ENCODE data around the gene ETS2. TPM values are rescaled to one million over a fixed set of nuclear protein-coding genes. Genes with fewer than 3 reads are reported as not detected.

ETS2 gene
- total RNA-seq, 6 experiments from 2014 or later: 23.2 to 33.3 (median 29.0) TPM

GRCh38 chr21:38798081-38798480 is 7.6 kb upstream of the ETS2 start:
- H3K4me3 Mint-ChIP-seq: no peak overlapping the region
- peaks cover 3% of the 10 kb centered on the region for H3K27me3 Mint-ChIP-seq (ENCODE audit: insufficient read depth)
- no peak for TF ChIP-seq CTCF (IDR thresholded peaks at IDR 0.05)
- no peaks in the 10 kb centered on the region for H3K9me3 Mint-ChIP-seq
- H3K27ac Mint-ChIP-seq: no peak overlapping the region
- H3K4me1 Mint-ChIP-seq (ENCODE audit: low read depth): peaks cover 43% of the 10 kb centered on the region
- no peak for DNase-seq
- no peaks in the 10 kb centered on the region for H3K36me3 Mint-ChIP-seq (ENCODE audit: low read depth)

DNA sequence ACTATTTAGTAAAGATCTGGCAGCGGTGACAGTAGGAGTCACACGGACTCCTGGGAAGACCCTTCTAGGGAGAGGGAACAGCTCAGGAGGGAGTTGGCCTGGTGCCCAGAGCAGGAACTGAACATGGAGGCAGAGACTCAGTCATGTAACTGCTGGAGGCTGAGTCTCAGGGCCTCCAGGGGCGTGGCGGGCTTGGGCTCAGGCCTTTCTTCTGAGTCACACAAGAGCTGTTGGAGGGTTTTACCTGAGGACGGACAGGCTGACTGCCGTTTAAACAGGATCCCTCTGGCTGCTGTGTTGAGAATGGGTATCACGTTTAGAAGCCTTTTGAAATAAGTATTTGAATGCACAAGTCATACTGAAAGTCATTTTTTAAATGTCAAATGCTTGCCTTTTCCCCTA is 7.2 kb upstream of the ETS2 start:
- Mint-ChIP-seq H3K9me3 (no peaks in the 10 kb centered on the region), H3K36me3 (ENCODE audit: low read depth) (no peaks in the 10 kb centered on the region), H3K4me1 (ENCODE audit: low read depth) (peaks cover 47% of the 10 kb centered on the region), H3K4me3 (no peak overlapping the region), H3K27me3 (ENCODE audit: insufficient read depth) (peaks cover 3% of the 10 kb centered on the region), H3K27ac (no peak overlapping the region)
- no peak for DNase-seq
- no peak for TF ChIP-seq CTCF (IDR thresholded peaks at IDR 0.05)

GRCh38 chr21:38800046-38800758 is 5.5 kb upstream of the ETS2 start:
- H3K4me1 Mint-ChIP-seq (ENCODE audit: low read depth): peaks cover 59% of the 10 kb centered on the region
- TF ChIP-seq CTCF (IDR thresholded peaks at IDR 0.05): no peak
- no peaks in the 10 kb centered on the region for H3K9me3 Mint-ChIP-seq
- peaks cover 2% of the 10 kb centered on the region for H3K27me3 Mint-ChIP-seq (ENCODE audit: insufficient read depth)
- H3K27ac Mint-ChIP-seq: no peak overlapping the region
- no peaks in the 10 kb centered on the region for H3K36me3 Mint-ChIP-seq (ENCODE audit: low read depth)
- no peak overlapping the region for H3K4me3 Mint-ChIP-seq
- no peak for DNase-seq

DNA sequence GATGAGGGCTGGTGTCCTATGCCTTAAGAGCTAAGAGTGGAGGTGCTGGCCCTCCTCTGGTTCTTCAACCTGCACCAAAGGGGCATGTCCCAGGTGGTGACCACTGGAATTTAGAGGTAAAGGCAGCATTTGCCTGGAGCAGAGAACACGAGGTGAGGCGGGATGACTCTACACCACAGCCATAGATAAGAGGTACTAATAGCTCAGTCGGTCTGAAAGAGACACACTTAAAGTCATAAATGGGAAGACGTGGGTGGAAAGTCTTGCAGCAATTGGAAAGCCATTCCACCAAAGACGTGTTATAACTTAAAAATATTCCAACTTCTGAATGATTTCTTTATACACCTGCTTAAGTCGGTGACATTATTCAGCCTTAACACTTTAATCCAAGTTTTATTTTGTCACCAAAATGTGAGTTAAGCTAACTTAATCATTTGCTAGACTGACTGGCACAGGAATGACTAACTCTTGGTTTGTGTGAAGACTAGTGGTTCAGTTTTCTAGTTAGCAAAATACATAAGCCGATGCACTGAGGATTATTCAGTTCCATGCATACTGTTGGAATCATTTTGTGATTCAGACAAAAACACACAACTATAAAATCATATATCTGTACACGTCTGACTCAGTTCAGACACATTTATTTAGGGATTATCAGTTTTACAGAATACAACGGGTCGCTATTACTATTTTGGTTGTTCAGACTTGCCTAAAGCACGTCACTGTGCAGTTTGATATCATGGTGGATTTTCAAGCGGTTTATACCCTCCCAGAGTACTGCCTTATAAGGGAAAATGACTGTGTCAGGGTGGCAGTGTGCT is 4.6 kb upstream of the ETS2 start:
- Mint-ChIP-seq H3K27ac (no peak overlapping the region), H3K9me3 (no peaks in the 10 kb centered on the region), H3K27me3 (ENCODE audit: insufficient read depth) (peaks cover 2% of the 10 kb centered on the region), H3K36me3 (ENCODE audit: low read depth) (no peaks in the 10 kb centered on the region), H3K4me1 (ENCODE audit: low read depth) (peaks cover 54% of the 10 kb centered on the region), H3K4me3 (no peak overlapping the region)
- DNase-seq: no peak
- TF ChIP-seq CTCF (IDR thresholded peaks at IDR 0.05): no peak

DNA sequence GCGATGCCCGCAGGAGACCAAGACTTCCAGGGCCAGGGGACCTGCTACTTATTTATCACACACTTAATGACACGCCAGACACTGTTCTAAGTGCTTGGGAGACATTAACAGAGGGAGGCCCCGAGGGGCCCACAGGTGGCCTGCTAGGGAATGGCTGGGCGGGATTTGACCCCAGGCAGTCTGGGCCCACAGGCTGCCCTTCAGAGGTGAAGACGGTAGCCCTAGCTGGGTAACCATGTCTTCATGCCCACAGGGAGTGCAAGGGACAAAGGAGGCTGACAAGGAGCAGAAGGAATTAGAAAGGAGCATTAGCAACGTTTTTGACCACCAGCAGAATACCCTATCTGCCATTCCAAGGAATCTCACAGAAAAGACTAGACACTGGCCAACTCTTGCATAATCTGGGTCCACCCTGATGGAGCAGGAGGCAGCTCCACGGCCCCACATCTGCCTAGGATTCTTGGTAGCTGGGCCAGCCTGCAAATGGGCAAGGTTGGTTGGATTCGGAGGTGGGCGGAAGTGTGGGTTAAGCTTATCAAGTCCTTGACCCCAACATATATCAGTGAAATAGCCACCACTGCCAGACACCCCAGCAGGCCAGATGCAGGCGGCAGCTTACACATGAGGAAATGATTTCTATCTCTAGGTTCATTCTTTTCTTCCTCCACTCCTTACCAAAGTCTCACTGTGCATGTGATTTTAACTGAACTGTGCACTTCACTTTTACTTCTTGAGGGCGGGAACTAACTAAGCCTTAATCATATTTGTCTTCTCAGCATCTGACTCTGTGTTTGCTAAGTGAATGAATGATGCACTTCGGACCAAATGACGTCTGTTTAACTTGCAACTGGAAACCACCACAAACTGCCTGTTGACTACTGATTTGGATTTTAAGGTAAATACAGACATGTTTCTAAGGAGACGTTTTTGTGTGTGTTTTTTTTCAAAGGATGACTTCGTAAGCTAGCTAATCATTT is 3.4 kb upstream of the ETS2 start:
- Mint-ChIP-seq H3K4me1 (ENCODE audit: low read depth) (peaks cover 44% of the 10 kb centered on the region), H3K36me3 (ENCODE audit: low read depth) (peaks cover 7% of the 10 kb centered on the region), H3K27me3 (ENCODE audit: insufficient read depth) (peaks cover 4% of the 10 kb centered on the region; the same call in 1 of the 2 replicates), H3K27ac (no peak overlapping the region), H3K4me3 (no peak overlapping the region), H3K9me3 (no peaks in the 10 kb centered on the region)
- DNase-seq: no peak
- no peak for TF ChIP-seq CTCF (IDR thresholded peaks at IDR 0.05)

All from HFFc6 (cell line).